K562 (cell line): ENCODE results near the gene HLA-E. TPM values are rescaled to one million over a fixed set of nuclear protein-coding genes. Genes with fewer than 3 reads are reported as not detected.

Experiments
- ATAC-seq: fragments of 200-7000 bp; cut with Tn5 transposase; 3 replicates; pipeline ENCODE4 v1.9.1; 2020; ENCODE audit warnings: moderate library complexity
- BruUV-seq: library from RNA; stranded (reverse); fragments of 400-500 nt; replicated peaks from 2 replicates; lab custom pipeline; 2021; lab: Mats Ljungman, UMichigan
- CTCF ChIA-PET: fragments of 300-600 bp; formaldehyde crosslinking; extraction: SDS; loops from one replicate; lab custom pipeline; 2021; ENCODE audit warnings: low intra/inter-chr PET ratio; lab: Yijun Ruan, JAX
- POLR2A ChIA-PET: fragments of 300-600, 350-650 bp; sonication (Branson Sonifier 250); formaldehyde crosslinking; extraction: SDS; loops from one replicate; lab custom pipeline; 2021; ENCODE audit warnings: antibody characterized with exemption, inconsistent platforms; lab: Yijun Ruan, JAX
- DNase-seq, 4 experiments: peaks; one replicate each; pipeline versions ENCODE4 v3.0.0 to v3.0.0-alpha.2; 2011 to 2018; ENCODE audit warnings: low spot score in 3 of 4, mixed read lengths in 3 of 4; ENCODE audit errors: extremely low read depth in 1 of 4
- FAIRE-seq: peaks from 2 replicates; lab custom pipeline; 2011; peaks lifted over from hg19 to GRCh38; lab: Jason Lieb, UNC
- H2AFZ ChIP-seq: 2 replicates; pipeline ENCODE4 v1.6.0; 2011; ENCODE audit warnings: low read depth, low read length, control low read depth, inconsistent platforms
- H3K27ac ChIP-seq: fragments of 200-600 bp; 3 replicates; pipeline ENCODE4 v1.8.0; 2011; ENCODE audit warnings: low read depth, mild to moderate bottlenecking, control low read depth, inconsistent platforms, low read length, moderate library complexity, mixed read lengths; ENCODE audit errors: extremely low read depth
- H3K27me3 ChIP-seq, 2 experiments: fragments of 300-600 bp in 1 of 2; 2 replicates in 1 of 2; 3 replicates in 1 of 2; pipeline versions ENCODE4 v1.6.0 to v1.8.0; 2011; ENCODE audit warnings: inconsistent platforms in 2 of 2, low read length in 2 of 2, mild to moderate bottlenecking in 1 of 2, mixed read lengths in 1 of 2, moderate library complexity in 1 of 2; ENCODE audit not compliant: control insufficient read depth in 2 of 2, insufficient read depth in 2 of 2
- H3K36me3 ChIP-seq: fragments of 300-600 bp; 3 replicates; pipeline ENCODE4 v1.8.0; 2011; ENCODE audit warnings: mild to moderate bottlenecking, low read length, inconsistent platforms; ENCODE audit not compliant: control insufficient read depth, insufficient read depth
- H3K4me1 ChIP-seq, 2 experiments: fragments of 200-600 bp in 1 of 2; replicated peaks in 1 of 2; 2 replicates in 1 of 2; 3 replicates in 1 of 2; pipeline versions ENCODE4 v1.5.1 to v1.8.0; 2011; ENCODE audit warnings: inconsistent platforms in 2 of 2, low read length in 2 of 2, mild to moderate bottlenecking in 1 of 2, mixed read lengths in 1 of 2, moderate library complexity in 1 of 2; ENCODE audit not compliant: control insufficient read depth in 2 of 2, insufficient read depth in 2 of 2
- H3K4me2 ChIP-seq: 2 replicates; pipeline ENCODE4 v1.6.1; 2011; ENCODE audit warnings: low read length, control low read depth, inconsistent platforms, mixed read lengths; ENCODE audit not compliant: insufficient read depth
- H3K4me3 ChIP-seq: fragments of 200-600 bp; sonication (generic), shearing (Covaris generic); 2 replicates; pipeline ENCODE4 v1.5.1; 2016; ENCODE audit warnings: control low read depth, inconsistent platforms
- H3K79me2 ChIP-seq: fragments of 200-600 bp; 3 replicates; pipeline ENCODE4 v1.8.0; 2011; ENCODE audit warnings: low read length, inconsistent platforms; ENCODE audit not compliant: control insufficient read depth, insufficient read depth
- H3K9ac ChIP-seq, 2 experiments: 2 replicates each; pipeline versions ENCODE4 v1.6.0 to v1.6.1; 2011; ENCODE audit warnings: low read depth in 2 of 2, low read length in 2 of 2, control low read depth in 1 of 2, inconsistent platforms in 1 of 2, mild to moderate bottlenecking in 1 of 2, mixed read lengths in 1 of 2; ENCODE audit not compliant: insufficient read depth in 1 of 2
- H3K9me1 ChIP-seq: one replicate; pipeline ENCODE4 v1.6.0; 2011; ENCODE audit warnings: inconsistent platforms, mild to moderate bottlenecking, low read length, moderate library complexity; ENCODE audit not compliant: control insufficient read depth, insufficient read depth
- H3K9me3 ChIP-seq: replicated peaks from 2 replicates; pipeline ENCODE4 v1.5.1; 2011; ENCODE audit warnings: low read depth, low read length, inconsistent platforms; ENCODE audit not compliant: control insufficient read depth, insufficient read depth
- H4K20me1 ChIP-seq: replicated peaks from 2 replicates; pipeline ENCODE4 v1.6.1; 2011; ENCODE audit warnings: low read length, inconsistent platforms, mixed read lengths; ENCODE audit not compliant: control insufficient read depth, insufficient read depth
- ATF3 ChIP-seq, 2 experiments: fragments of 450-650 bp in 1 of 2; sonication (generic) in 1 of 2; formaldehyde crosslinking in 1 of 2; IDR thresholded peaks in 1 of 2; conservative IDR thresholded peaks in 1 of 2; 2 replicates each; pipeline versions ENCODE4 v1.6.1 to v1.8.1; 2016 to 2023; ENCODE audit warnings: mild to moderate bottlenecking in 2 of 2, moderate library complexity in 2 of 2, inconsistent platforms in 1 of 2, missing genetic modification reagents in 1 of 2
- CEBPB ChIP-seq: fragments of 450-650 bp; IDR thresholded peaks from 2 replicates; pipeline ENCODE4 v1.6.1; 2016; ENCODE audit warnings: missing genetic modification characterization, missing compliant biosample characterization
- CEBPG ChIP-seq, 3 experiments: fragments of 200-800 bp in 1 of 3; sonication (Bioruptor generic) in 1 of 3; sonication (generic) in 1 of 3; formaldehyde crosslinking in 1 of 3; IDR thresholded peaks in 2 of 3; conservative IDR thresholded peaks in 1 of 3; 2 replicates each; pipeline versions ENCODE4 v1.6.1 to v1.8.0; 2016 to 2022; ENCODE audit warnings: missing compliant biosample characterization in 2 of 3, missing genetic modification characterization in 2 of 3, mild to moderate bottlenecking in 1 of 3, missing genetic modification reagents in 1 of 3
- NR3C1 ChIP-seq: sonication (generic); formaldehyde crosslinking; IDR thresholded peaks from 2 replicates; pipeline ENCODE4 v1.8.1; 2022; ENCODE audit warnings: missing genetic modification reagents
- ZNF184 ChIP-seq: sonication (generic); formaldehyde crosslinking; IDR thresholded peaks from 2 replicates; pipeline ENCODE4 v1.5.0; 2020; ENCODE audit warnings: missing genetic modification reagents
- WGBS: fragments of 100-300 bp; shearing (Covaris generic); methylation state at CpG from one replicate; pipeline ENCODE4 v1.1.6; 2016; ENCODE audit warnings: low coverage, mixed read lengths; ENCODE audit not compliant: insufficient coverage; ENCODE audit errors: missing lambda C conversion rate; 5-methylcytosine and 5-hydroxymethylcytosine counted together
- in situ Hi-C: fragments of 300-500 bp; cut with MboI; formaldehyde crosslinking; loops from 4 replicates; pipeline ENCODE4 v1.15.0; 2018; ENCODE audit warnings: inconsistent platforms, mixed read lengths
- intact Hi-C: fragments of 100-400 bp; cut with micrococcal nuclease; formaldehyde crosslinking; loops from 2 replicates; pipeline ENCODE4 v1.14.2; 2022
- polyA plus RNA-seq, 8 experiments: library from polyadenylated mRNA; depleted of rRNA in 4 of 8; stranded (reverse) in 5 of 8; unstranded in 3 of 8; fragments of >200 nt; fragmentation: Nextera tagmentation in 2 of 8; fragmentation: Illumina TruSeq in 1 of 8; extraction: Ambion mirVana in 2 of 8; extraction: Trizol in 1 of 8; gene quantifications; 2 replicates each; pipeline versions ENCODE4 v1.2.1 to v1.2.3, GENCODE V29; 2011 to 2014; ENCODE audit warnings: inconsistent platforms in 1 of 8, missing spikeins in 1 of 8
- total RNA-seq, 7 experiments: library from RNA; depleted of rRNA in 6 of 7; stranded (reverse); fragments of >200 nt in 6 of 7; fragmentation: Illumina TruSeq in 2 of 7; extraction: Trizol in 2 of 7; gene quantifications; 2 replicates each; pipeline versions ENCODE4 v1.2.1 to v1.2.3, GENCODE V29; 2011 to 2021; ENCODE audit warnings: low replicate concordance in 1 of 7

HLA-E gene
- total and polyA plus RNA-seq, 9 of the 15 experiments (the other 6 are each of a cell fraction or from before 2014, with no cell fraction given) = 3.2 to 39.9 (median 26.8) TPM

GRCh38 chr6:30443657-30444450 lies 45.5 kb upstream of the HLA-E start:
- ChIA-PET CTCF (no interaction called here), POLR2A (no interaction called here)
- Histone ChIP-seq H4K20me1 (no peaks in the 10 kb centered on the region), H3K4me1 (no peaks in the 10 kb centered on the region), H3K4me2 (no peak overlapping the region), H2AFZ (no peak overlapping the region), H3K79me2 (no peaks in the 10 kb centered on the region), H3K4me3 (no peak overlapping the region), H3K36me3 (no peaks in the 10 kb centered on the region), H3K9me1 (no peaks in the 10 kb centered on the region), H3K27ac (no peak overlapping the region), H3K9ac (no peak overlapping the region), H3K9me3 (no peaks in the 10 kb centered on the region), H3K27me3 (peaks cover 22 to 29% of the 10 kb centered on the region in 2 experiments; a peak in 4 of 5 replicates)
- FAIRE-seq = no peak
- no peak for TF ChIP-seq ZNF184 (CRISPR knock-in tag)
- no peak for TF ChIP-seq NR3C1 (CRISPR knock-in tag)
- TF ChIP-seq CEBPG (CRISPR knock-in tag; IDR thresholded peaks at IDR 0.05) = no peak
- peak in 1 of 2 experiments; percentile 26; a peak in 1 of 4 replicates for TF ChIP-seq CEBPG (tag; conservative IDR thresholded peaks at IDR 0.05 in 1 of 2, IDR thresholded peaks at IDR 0.05 in 1 of 2)
- TF ChIP-seq CEBPB (tag) = 0 out of 2 replicates have a peak, but pooled peaks have one; percentile 12
- TF ChIP-seq ATF3 (IDR thresholded peaks at IDR 0.05) = peak; percentile 62
- TF ChIP-seq ATF3 (CRISPR knock-in tag; conservative IDR thresholded peaks at IDR 0.05) = no peak
- no peak for ATAC-seq
- no peak for DNase-seq
- in situ Hi-C loops (no loop called here), intact Hi-C loops (no loop called here)
- WGBS = 4% methylated on average over 20 of the region's 20 CpGs
- BruUV-seq = no TSS peak
